MM.1S (cell line): ENCODE data around the gene CCDC158.

Source experiments
- DNase-seq: peaks from one replicate; pipeline ENCODE4 v3.0.0-alpha.2; 2015
- H2AFZ ChIP-seq: fragments of 300-600 bp; sonication (generic); 2 replicates; pipeline ENCODE4 v1.6.0; 2016; ENCODE audit warnings: antibody characterized with exemption, low read length
- H3F3A ChIP-seq: fragments of 300-600 bp; sonication (generic); 2 replicates; pipeline ENCODE4 v1.6.1; 2016; ENCODE audit warnings: mild to moderate bottlenecking, antibody characterized with exemption, low read length, moderate library complexity, mixed read lengths; ENCODE audit not compliant: insufficient read depth
- H3K27ac ChIP-seq: fragments of 300-600 bp; sonication (generic); 2 replicates; pipeline ENCODE4 v1.5.1; 2016; ENCODE audit warnings: mild to moderate bottlenecking, low read length
- H3K27me3 ChIP-seq: fragments of 300-600 bp; sonication (generic); replicated peaks from 2 replicates; pipeline ENCODE4 v1.6.0; 2016; ENCODE audit warnings: low read length; ENCODE audit not compliant: insufficient read depth
- H3K36me3 ChIP-seq: fragments of 300-600 bp; sonication (generic); replicated peaks from 2 replicates; pipeline ENCODE4 v1.6.1; 2016; ENCODE audit warnings: mild to moderate bottlenecking, low read length, mixed read lengths; ENCODE audit not compliant: insufficient read depth
- H3K4me1 ChIP-seq: fragments of 300-600 bp; sonication (generic); 2 replicates; pipeline ENCODE4 v1.6.1; 2016; ENCODE audit warnings: low read length, mixed read lengths
- H3K4me2 ChIP-seq: fragments of 300-600 bp; sonication (generic); 2 replicates; pipeline ENCODE4 v1.6.0; 2016; ENCODE audit warnings: low read depth, low read length
- H3K4me3 ChIP-seq: fragments of 300-600 bp; sonication (generic); 2 replicates; pipeline ENCODE4 v1.5.1; 2016; ENCODE audit warnings: low read length, mixed read lengths
- H3K79me2 ChIP-seq: fragments of 300-600 bp; sonication (generic); 2 replicates; pipeline ENCODE4 v1.6.1; 2016; ENCODE audit warnings: mixed run types, low read length, mixed read lengths
- H3K9ac ChIP-seq: fragments of 300-600 bp; sonication (generic); 2 replicates; pipeline ENCODE4 v1.6.1; 2016; ENCODE audit warnings: low read length, mixed read lengths
- H3K9me2 ChIP-seq: fragments of 300-600 bp; sonication (generic); replicated peaks from 2 replicates; pipeline ENCODE4 v1.6.1; 2016; ENCODE audit warnings: mild to moderate bottlenecking, low read length, mixed read lengths; ENCODE audit not compliant: insufficient read depth
- H3K9me3 ChIP-seq: fragments of 300-600 bp; sonication (generic); replicated peaks from 2 replicates; pipeline ENCODE4 v1.6.1; 2016; ENCODE audit warnings: mild to moderate bottlenecking, low read length, mixed read lengths; ENCODE audit not compliant: insufficient read depth
- H4K20me1 ChIP-seq: fragments of 300-600 bp; sonication (generic); 2 replicates; pipeline ENCODE4 v1.6.1; 2016; ENCODE audit warnings: mild to moderate bottlenecking, low read length, moderate library complexity, mixed read lengths; ENCODE audit not compliant: insufficient read depth
- CTCF ChIP-seq: fragments of 300-600 bp; sonication (generic); IDR thresholded peaks from 2 replicates; pipeline ENCODE4 v1.5.1; 2016; ENCODE audit warnings: antibody characterized with exemption, low read length, mixed read lengths
- EZH2 ChIP-seq: fragments of 300-600 bp; sonication (generic); optimal IDR thresholded peaks from 2 replicates; pipeline ENCODE3; 2017; ENCODE audit warnings: low read depth, mild to moderate bottlenecking, antibody characterized with exemption, low read length, mixed read lengths
- EZH2phosphoT487 ChIP-seq: fragments of 300-600 bp; sonication (generic); IDR thresholded peaks from 2 replicates; pipeline ENCODE4 v1.6.1; 2018; ENCODE audit warnings: antibody characterized with exemption, low read length

Gene CCDC158

GRCh38 chr4:76420188-76420761 lies 666 bp downstream of the CCDC158 start:
- DNase-seq = no peak
- no peaks in the 10 kb centered on the region for H3K9me2 ChIP-seq
- H3K4me2 ChIP-seq = no peak overlapping the region
- no peaks in the 10 kb centered on the region for H3K27me3 ChIP-seq
- no peaks in the 10 kb centered on the region for H4K20me1 ChIP-seq
- no peak overlapping the region for H3K27ac ChIP-seq
- H3K4me1 ChIP-seq = no peaks in the 10 kb centered on the region
- no peaks in the 10 kb centered on the region for H3K79me2 ChIP-seq
- no peaks in the 10 kb centered on the region for H3F3A ChIP-seq
- no peak for TF ChIP-seq EZH2
- TF ChIP-seq CTCF = no peak
- TF ChIP-seq EZH2phosphoT487 = no peak
- no peak overlapping the region for H3K4me3 ChIP-seq
- H2AFZ ChIP-seq = no peak overlapping the region
- H3K9ac ChIP-seq = no peak overlapping the region
- H3K36me3 ChIP-seq = no peaks in the 10 kb centered on the region
- H3K9me3 ChIP-seq = no peaks in the 10 kb centered on the region

GRCh38 chr4:76410636-76411035 lies 10.3 kb downstream of the CCDC158 start:
- TF ChIP-seq EZH2phosphoT487 (no peak), EZH2 (no peak), CTCF (no peak)
- Histone ChIP-seq H3K9me3 (no peaks in the 10 kb centered on the region), H3K9ac (no peak overlapping the region), H3K4me1 (no peaks in the 10 kb centered on the region), H4K20me1 (no peaks in the 10 kb centered on the region), H3K4me2 (no peak overlapping the region), H2AFZ (no peak overlapping the region), H3K36me3 (no peaks in the 10 kb centered on the region), H3F3A (no peaks in the 10 kb centered on the region), H3K27me3 (no peaks in the 10 kb centered on the region), H3K4me3 (no peak overlapping the region), H3K9me2 (no peaks in the 10 kb centered on the region), H3K27ac (no peak overlapping the region), H3K79me2 (no peaks in the 10 kb centered on the region)
- no peak for DNase-seq

DNA sequence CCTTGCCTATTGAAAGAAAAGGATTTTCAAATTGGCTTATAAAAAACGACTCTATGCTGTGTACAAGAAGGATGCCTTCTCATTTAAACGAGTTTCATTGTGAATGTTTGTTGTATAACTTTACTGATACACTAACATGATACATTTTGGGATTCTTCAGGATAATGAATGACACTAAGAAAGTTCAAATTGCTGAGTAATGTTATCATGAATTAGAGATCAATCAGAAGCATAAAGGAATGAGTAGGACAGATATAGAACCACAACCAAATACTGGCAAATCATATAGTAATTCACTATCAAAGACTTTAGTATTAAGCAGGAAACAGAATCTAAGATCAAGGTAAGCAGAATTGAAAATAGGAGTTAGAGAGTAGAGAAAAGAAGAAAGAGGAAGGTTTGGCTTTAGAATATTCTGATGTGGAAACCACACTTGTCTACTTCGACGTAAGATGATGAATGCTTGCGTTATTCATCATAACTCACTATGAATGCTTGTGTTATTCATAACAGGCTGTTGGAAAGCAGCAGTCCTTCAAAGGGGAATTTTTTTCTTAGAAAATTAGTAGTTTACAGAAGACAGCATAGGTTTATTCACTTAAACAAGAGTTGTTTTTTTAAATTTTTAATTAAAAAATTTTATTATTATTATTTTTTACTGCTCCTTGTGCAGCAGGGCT lies 13.4 kb downstream of the CCDC158 start:
- TF ChIP-seq CTCF (no peak), EZH2phosphoT487 (no peak), EZH2 (no peak)
- Histone ChIP-seq H3K36me3 (no peaks in the 10 kb centered on the region), H3K9ac (no peak overlapping the region), H3F3A (no peaks in the 10 kb centered on the region), H3K9me3 (no peaks in the 10 kb centered on the region), H3K4me2 (no peak overlapping the region), H3K4me3 (no peak overlapping the region), H3K27me3 (no peaks in the 10 kb centered on the region), H4K20me1 (no peaks in the 10 kb centered on the region), H2AFZ (no peak overlapping the region), H3K9me2 (no peaks in the 10 kb centered on the region), H3K79me2 (no peaks in the 10 kb centered on the region), H3K4me1 (no peaks in the 10 kb centered on the region), H3K27ac (no peak overlapping the region)
- no peak for DNase-seq
